GM18870 (cell line): ENCODE measurements around the gene RXRB.

Experiments
- ATAC-seq: cut with Tn5 transposase; IDR thresholded peaks from one replicate; pipeline ENCODE4 v1.9.1; 2021; ENCODE audit warnings: moderate library complexity; ENCODE audit not compliant: unreplicated experiment

RXRB gene

DNA sequence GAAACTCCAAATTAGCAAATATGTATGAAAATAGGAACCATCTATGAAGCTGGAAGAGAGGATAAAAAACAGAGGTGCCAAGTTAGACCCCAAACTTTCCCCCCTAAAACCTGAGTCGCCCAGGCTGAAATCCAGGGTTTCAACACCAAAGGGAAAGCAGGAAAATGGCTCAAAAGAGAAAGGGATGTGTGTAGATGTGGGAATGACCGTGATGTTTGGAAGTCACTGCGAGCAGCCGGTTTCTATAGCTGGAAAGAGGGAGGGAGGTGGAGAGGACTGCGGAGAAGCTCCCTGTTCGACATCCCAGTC lies 12.3 kb upstream of the RXRB start:
- ATAC-seq, result no peak

DNA sequence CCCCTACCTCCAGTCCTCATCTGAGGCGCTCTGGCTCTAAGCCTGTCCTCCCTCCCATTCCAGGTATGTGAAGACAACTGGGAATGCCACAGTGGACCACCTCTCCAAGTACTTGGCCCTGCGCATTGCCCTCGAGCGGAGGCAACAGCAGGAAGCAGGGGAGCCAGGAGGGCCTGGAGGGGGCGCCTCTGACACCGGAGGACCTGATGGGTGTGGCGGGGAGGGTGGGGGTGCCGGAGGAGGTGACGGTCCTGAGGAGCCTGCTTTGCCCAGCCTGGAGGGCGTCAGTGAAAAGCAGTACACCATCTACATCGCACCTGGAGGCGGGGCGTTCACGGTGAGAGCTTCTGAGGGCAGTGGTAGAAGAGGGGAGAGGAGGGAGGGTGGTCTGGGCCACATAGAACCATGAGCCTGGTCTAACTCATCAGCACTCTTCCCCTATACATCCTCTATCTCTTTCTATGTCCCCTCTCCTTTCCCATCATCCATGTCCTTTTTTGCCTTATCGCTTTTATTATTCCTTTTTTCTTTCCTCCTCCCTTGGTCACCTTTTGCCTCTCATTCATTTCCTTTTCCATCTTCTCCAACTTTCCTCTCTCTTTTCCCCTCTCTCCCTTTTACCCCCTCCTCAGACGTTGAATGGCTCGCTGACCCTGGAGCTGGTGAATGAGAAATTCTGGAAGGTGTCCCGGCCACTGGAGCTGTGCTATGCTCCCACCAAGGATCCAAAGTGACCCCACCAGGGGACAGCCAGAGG lies 11.4 kb upstream of the RXRB start:
- no peak for ATAC-seq

DNA sequence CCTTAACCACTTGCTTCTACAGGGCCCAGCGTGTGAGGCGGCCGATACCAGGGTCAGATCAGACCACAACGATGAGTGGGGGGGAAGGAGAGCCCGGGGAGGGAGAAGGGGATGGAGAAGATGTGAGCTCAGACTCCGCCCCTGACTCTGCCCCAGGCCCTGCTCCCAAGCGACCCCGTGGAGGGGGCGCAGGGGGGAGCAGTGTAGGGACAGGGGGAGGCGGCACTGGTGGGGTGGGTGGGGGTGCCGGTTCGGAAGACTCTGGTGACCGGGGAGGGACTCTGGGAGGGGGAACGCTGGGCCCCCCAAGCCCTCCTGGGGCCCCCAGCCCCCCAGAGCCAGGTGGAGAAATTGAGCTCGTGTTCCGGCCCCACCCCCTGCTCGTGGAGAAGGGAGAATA lies 10.7 kb upstream of the RXRB start:
- ATAC-seq, result no peak

DNA sequence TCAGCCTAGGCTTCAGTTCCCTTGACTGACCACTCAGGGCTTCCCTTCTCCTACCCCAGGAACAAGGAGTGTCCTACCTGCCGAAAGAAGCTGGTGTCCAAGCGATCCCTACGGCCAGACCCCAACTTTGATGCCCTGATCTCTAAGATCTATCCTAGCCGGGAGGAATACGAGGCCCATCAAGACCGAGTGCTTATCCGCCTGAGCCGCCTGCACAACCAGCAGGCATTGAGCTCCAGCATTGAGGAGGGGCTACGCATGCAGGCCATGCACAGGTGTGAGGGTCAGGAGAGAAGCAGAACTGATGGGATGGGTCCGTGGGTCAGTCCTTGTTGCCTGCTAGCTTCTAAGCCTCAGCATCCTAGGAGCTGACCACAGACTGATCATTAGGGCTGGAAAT lies 9.4 kb upstream of the RXRB start:
- no peak for ATAC-seq

DNA sequence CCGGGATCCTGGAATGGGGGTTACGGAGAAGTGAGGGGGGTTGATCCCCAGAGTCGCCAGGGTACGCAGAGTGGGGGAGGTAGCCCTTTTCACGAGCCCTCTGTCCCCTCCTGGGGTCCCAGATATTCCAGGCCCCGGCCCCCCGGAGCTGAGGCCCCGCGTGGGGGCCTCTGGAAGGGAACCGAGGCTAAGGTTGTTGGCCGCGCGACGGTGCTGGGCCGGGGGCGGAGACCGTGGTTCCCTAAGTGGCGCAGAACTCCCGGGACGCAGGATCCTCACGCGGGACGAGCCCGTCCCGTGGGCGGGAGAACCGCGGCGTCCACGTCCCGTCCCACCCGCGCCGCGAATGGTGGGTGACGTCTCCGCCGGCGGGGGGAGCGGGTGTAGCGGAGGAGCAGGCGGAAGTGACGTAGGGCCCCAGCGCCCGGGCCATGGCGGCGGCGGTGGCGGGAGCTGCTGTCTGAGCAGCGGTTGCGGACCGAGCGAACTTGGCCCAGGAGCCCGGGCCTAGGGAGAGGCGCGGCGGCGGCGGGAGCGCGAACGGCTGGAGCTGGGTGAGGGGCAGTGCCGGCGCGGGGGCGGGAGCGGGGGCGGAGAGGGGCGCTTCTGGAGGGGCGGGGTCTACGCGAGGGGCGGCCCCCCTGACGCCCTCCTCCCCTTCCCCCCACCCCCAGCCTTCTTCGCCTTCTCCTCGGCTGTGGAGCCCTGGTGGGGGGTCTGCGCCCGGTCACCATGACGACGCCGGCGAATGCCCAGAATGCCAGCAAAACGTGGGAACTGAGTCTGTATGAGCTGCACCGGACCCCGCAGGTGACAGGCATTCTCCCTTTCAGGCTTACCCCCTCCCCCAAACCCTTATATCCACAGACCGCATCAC lies 7.9 kb upstream of the RXRB start, which contains the start of gene RING1:
Gene RING1, plus strand, starts transcription at position 410 of the 877 bp plus-strand sequence. Its CDS starts 323 bp downstream, at position 733.
- ATAC-seq, result no peak

DNA sequence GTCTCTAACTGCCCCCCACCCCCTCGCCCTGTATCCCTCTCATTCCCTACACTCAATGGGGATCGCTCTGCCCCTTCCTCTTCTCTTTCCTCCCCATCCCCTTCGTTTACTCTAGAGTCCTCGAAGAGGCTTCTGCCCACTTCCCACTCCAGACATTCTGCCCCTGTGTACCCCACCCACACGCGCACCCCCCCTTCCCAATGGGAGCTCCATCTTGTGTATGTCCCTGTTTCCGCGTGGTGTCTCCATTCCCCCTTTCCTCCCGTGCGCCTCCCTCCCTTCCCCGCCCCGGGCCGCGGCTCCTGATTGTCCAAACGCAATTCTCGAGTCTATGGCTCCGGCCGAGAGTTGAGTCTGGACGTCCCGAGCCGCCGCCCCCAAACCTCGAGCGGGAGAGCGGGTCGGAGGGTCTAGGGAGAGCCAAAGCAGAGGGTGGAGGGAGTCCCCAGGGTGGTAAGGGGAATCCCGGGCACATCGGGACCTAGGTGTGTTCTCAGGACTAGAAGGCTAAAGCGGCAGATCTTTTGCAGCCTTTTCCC lies 7.2 kb upstream of the RXRB start:
- ATAC-seq, result no peak

DNA sequence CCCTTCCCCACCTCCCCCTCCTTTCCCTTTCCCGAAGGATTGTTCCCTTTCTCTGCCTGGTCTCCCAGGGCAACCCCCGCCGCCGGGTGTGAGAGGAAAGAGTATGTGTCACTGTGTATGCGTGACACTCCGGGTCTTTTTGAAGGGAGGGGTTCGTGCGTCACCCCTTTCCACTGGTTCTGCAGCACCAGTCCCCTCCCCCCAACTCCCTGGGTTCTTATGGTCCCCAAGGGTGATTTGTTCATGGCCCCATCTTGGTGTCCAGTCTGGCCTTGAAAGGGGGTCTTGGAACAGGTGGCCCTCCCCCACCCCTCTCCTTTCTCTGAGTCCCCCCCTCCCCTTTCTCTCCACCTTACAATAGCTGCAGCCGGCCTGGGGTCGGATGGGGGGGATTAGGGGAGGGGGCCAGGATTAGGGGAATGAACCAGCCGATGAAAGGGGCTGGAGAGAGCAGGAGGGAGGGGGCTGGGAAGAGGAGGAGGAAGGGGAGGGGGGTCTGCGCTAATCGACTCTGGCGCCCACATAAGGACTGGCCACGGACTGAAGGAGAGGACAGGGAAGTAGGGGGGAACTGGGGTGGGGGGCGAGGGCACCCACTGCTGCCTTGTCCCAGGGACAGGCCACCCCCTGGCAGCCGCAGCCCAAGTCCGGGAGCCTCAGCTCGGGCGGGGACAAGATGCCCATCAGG lies 6.5 kb upstream of the RXRB start:
- ATAC-seq, result no peak

DNA sequence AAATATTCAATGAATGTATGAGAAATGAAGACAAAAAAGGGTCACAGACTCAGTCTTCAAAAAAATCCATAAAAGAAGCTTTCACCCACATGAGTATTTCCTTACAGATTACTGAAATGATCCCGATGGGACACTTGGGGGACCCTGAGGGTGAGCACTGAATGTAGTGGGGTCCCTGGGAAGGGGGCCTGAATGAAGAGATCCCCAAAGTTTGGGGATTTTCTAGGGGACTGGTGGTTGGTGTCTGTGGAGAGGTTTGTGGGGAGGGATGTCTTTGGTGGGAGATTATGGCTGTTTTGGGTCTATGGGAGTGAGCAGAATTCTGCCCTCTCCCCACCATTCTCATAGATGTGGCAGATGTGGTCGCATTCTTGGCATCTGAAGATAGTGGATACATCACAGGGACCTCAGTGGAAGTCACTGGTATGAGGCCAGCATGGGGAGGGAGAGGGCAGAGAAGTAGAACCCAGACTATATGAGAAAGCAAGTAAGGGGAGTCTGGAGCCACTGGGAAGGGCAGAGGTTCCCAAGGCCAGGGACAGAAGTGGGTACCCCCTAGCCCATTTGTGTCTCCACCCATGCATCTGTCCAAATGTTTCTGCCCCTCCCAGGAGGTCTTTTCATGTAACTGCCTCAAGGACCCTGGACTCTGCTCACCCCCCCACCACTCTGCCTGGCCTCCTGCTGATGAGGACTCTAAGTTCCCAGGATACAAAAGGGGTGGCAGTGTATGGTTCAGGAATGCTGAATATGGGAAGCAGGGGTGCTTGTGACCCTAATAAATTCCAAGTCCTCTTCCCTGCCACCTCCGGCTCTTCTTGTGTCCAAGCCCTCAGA lies 5.8 kb upstream of the RXRB start:
- no peak for ATAC-seq

DNA sequence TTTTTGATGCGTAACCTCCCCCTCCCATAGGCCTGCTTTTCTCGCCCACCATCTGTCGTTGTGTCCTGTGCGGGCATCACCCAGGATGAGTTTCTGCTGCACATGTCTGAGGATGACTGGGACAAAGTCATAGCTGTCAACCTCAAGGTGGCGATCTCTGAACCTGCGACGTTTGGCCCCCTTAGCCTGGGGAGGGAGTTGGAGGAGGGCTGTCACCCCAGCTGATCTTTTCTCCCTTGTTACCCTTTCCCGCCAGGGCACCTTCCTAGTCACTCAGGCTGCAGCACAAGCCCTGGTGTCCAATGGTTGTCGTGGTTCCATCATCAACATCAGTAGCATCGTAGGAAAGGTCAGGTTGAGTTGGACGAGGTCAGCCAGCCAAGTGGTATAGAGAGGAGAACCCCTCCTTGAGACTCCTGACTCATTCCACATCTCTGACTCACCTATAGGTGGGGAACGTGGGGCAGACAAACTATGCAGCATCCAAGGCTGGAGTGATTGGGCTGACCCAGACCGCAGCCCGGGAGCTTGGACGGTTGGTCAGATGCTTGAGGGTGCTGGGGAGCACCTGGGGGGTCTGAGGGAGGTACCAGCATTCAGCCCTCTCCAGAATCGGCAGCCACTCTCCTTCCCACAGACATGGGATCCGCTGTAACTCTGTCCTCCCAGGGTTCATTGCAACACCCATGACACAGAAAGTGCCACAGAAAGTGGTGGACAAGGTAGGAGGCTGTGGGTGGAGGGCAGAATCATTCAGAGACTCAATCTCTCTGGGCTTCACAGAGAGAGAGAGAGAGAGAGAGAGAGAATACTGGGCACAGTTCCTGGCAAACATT lies 4.9 kb upstream of the RXRB start:
- ATAC-seq, result no peak

DNA sequence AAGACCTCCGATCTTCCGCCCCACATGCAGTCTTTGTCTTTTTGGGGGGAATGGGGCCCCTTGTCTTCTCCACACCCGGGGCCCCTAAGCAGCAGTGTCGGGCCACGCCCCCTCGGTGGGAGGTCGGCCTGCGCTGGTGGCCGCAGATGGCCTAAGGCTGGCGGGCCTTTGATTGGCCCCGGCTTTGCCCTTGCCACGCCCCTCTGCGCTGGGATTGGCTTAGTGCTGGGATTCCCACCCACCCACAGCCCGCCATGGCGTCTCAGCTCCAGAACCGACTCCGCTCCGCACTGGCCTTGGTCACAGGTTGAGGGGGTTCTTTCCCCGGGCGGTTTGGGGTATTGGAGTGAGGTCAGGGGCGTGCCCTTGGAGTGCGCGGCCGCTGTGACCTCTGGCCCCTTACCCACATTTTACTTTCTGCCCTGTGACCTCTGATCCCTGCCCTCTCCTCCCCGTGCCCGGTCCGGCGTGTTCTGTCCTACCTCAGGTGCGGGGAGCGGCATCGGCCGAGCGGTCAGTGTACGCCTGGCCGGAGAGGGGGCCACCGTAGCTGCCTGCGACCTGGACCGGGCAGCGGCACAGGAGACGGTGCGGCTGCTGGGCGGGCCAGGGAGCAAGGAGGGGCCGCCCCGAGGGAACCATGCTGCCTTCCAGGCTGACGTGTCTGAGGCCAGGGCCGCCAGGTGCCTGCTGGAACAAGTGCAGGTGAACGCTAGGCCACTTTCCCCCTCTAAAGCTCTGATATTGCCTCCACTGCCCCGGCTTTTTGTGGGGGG lies 4.1 kb upstream of the RXRB start, which contains the start of gene HSD17B8:
Gene HSD17B8, plus strand, starts transcription at position 241 of the 776 bp plus-strand sequence. Its CDS starts 14 bp downstream, at position 255.
- no peak for ATAC-seq

DNA sequence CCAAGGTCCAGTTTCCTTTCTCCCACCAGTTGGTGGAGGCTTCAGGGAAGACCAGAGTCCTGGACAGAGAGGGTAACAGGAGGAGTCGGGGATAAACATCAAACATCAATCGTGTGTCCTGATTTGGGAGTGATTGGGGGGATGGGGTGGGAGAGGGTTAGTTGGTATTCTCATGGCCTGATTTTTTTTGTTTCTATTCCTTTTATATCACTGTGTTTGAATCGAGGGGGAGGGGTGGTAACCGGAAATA lies 3.6 kb upstream of the RXRB start:
- ATAC-seq, result no peak

DNA sequence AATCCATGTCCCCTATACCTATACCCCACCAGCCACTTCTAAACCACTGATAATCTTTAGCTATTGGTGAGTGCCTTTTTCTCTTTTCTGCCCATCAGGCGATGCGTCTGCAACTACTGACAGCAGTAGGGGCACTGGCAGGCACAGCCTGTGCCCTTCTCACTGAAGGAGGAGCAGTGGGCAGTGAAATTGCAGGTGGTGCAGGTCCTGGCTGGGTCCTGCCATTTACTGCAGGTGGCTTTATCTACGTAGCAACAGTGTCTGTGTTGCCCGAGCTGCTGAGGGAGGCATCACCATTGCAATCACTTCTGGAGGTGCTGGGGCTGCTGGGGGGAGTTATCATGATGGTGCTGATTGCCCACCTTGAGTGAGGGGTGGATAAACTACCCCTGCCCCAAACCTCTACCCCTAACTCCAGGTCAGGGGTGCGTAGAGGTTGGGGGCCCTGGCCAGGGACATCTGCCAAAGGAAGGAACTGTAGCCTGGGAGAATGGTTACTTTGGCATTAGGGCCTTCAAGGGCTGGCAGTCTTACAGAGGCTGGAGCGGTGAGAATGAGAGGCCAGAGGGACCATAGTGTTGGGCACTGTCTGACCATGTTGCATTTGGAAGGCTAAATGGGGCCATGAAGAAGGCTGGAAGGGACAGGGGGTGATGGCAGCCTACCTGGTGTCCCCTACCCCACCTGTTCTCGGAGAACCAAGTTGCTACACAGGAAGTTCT lies 3.1 kb upstream of the RXRB start:
- no peak for ATAC-seq

DNA sequence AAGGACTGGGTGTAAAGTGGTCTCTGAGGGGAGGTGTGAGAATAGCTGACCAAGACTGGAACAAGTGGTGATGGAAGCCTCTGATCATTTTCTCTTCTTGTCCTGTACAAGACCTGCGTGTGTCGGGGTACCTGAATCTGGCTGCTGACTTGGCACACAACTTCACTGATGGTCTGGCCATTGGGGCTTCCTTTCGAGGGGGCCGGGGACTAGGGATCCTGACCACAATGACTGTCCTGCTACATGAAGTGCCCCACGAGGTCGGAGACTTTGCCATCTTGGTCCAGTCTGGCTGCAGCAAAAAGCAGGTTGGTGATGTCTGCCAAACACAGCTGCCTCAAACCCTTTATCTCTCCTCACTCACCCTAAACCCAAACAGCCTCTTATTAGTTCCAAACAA lies 2.3 kb upstream of the RXRB start:
- no peak for ATAC-seq

DNA sequence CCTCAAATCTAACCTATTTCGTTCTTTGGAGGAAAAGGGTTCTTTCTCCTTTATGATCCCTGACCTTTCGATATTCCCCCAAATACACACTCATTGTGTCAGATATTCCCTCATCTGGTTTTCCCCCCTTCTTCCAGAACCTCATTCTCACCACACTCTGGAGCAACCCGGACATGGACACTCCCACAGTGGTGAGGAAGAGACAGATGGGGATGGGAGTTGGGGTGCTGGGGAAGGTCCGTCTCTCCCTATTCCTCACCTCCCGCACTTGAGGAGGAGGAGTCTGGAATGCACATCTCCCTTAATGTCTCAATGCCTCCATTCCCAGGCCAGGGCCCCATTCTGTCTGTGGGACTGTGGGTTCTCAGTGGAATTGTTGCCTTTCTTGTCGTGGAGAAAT lies 1.5 kb upstream of the RXRB start:
- no peak for ATAC-seq

DNA sequence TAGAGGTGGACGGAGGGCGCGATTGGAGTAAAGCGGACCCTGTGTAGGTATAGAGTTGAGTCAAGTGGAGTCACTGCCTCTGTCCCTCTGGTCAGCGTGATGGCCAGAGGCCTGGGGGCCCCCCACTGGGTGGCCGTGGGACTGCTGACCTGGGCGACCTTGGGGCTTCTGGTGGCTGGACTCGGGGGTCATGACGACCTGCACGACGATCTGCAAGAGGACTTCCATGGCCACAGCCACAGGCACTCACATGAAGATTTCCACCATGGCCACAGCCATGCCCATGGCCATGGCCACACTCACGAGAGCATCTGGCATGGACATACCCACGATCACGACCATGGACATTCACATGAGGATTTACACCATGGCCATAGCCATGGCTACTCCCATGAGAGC lies 681 bp upstream of the RXRB start:
- no peak for ATAC-seq

DNA sequence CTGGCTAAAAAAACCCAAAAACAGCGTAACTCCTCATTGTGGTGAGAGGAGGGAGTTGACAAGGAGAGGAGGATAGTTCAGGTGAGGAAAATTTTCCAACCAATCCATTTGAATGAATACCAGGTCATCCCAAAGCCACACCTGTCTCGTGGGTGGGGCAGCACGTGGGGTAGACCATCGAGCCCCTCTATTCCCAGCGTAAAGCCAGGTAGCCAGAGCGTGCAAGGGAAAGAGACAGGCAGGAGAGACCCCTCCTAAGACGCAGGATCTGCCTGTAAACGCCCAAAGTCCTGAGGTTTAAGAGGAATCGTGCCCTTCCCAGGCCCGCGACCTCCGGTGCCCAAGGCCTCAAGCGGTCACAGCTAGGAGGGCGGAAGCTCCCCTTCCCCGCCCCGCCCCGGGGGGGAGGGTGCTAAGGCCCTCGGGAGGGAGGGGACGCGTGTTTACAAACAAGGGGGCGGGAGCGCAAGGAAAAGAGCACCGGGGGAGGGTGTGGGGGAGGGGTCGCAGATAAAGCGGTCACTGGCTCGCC lies 712 bp downstream of the RXRB start:
- peak; percentile 1 for ATAC-seq

DNA sequence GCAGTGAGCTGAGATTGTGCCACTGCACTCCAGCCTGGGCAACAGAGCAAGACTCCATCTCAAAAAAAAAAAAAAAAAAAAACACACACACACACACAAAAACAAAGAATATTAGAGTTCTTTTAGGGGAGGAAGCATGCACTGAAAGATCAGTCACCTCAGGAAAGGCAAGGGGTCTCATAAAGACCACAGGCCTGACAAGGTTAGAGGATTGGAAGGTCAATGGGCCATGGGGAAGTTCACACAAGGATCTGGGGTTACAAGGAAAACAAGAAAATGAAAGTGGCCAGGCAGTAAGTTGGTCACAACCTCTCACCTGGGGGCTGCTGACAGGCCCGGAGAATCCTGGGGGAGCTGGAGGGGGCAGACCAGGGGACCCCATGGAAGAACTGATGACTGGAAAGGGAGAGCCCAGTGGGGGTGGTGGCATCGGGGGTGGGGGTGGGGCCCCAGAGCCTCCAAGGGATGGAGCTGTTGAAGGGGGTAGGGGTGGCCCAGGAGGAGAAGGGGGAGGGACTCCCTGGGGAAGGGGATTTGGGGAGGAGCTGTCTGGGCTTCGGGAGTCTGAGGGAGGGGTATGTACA lies 1.5 kb downstream of the RXRB start:
- no peak for ATAC-seq
